WTC11 (cell line): ENCODE results near the gene PPIL3. TPM values are rescaled to one million over a fixed set of nuclear protein-coding genes. Genes with fewer than 3 reads are reported as not detected.
A peak's percentile ranks its signal among the peaks of the same experiment; 100 is the strongest.

Experiments
- ATAC-seq: fragments of 200-7000 bp; cut with Tn5 transposase; 2 replicates; pipeline ENCODE4 v1.10.0; 2021; ENCODE audit warnings: mild to moderate bottlenecking, moderate library complexity
- CTCF ChIA-PET: fragments of 300-600 bp; sonication (Branson Sonifier 250); formaldehyde crosslinking; loops from one replicate; lab custom pipeline; 2021; ENCODE audit warnings: antibody characterized with exemption; lab: Charles Lee
- POLR2A ChIA-PET: fragments of 350-600 bp; sonication (Branson Sonifier 250); formaldehyde crosslinking; loops from one replicate; lab custom pipeline; 2021; ENCODE audit warnings: antibody characterized with exemption; lab: Charles Lee
- DNase-seq: peaks from one replicate; pipeline ENCODE4 v3.0.0; 2021; ENCODE audit warnings: low spot score
- H3K27ac Mint-ChIP-seq: 2 replicates; pipeline ENCODE4 v1.8.0; 2021; ENCODE audit warnings: mixed read lengths
- H3K27me3 Mint-ChIP-seq: 2 replicates; pipeline ENCODE4 v1.8.0; 2021; ENCODE audit warnings: low read depth, mild to moderate bottlenecking, moderate library complexity, mixed read lengths
- H3K36me3 Mint-ChIP-seq: 2 replicates; pipeline ENCODE4 v1.8.0; 2021; ENCODE audit warnings: mixed read lengths
- H3K4me1 Mint-ChIP-seq: 2 replicates; pipeline ENCODE4 v1.8.0; 2022; ENCODE audit warnings: mixed read lengths
- H3K4me3 Mint-ChIP-seq: 2 replicates; pipeline ENCODE4 v1.8.0; 2021; ENCODE audit warnings: mild to moderate bottlenecking, moderate library complexity, mixed read lengths
- H3K9me3 Mint-ChIP-seq: 2 replicates; pipeline ENCODE4 v1.8.0; 2021; ENCODE audit warnings: mixed read lengths
- AFF4 ChIP-seq: sonication (generic); formaldehyde crosslinking; IDR thresholded peaks from 2 replicates; pipeline ENCODE4 v1.8.1; 2023; ENCODE audit warnings: mild to moderate bottlenecking, missing genetic modification reagents, borderline replicate concordance
- ARID4B ChIP-seq: sonication (generic); formaldehyde crosslinking; IDR thresholded peaks from 2 replicates; pipeline ENCODE4 v1.8.0; 2023; ENCODE audit warnings: missing genetic modification reagents, mild to moderate bottlenecking, borderline replicate concordance
- ELF4 ChIP-seq: sonication (generic); formaldehyde crosslinking; IDR thresholded peaks from 2 replicates; pipeline ENCODE4 v1.8.1; 2022; ENCODE audit warnings: low read depth, mild to moderate bottlenecking, moderate library complexity, missing genetic modification reagents
- ESRRA ChIP-seq: sonication (generic); formaldehyde crosslinking; IDR thresholded peaks from 2 replicates; pipeline ENCODE4 v1.8.1; 2022; ENCODE audit warnings: mild to moderate bottlenecking, missing genetic modification reagents, borderline replicate concordance
- FOXP1 ChIP-seq: sonication (generic); formaldehyde crosslinking; IDR thresholded peaks from 2 replicates; pipeline ENCODE4 v1.8.0; 2022; ENCODE audit warnings: missing genetic modification reagents, mild to moderate bottlenecking, moderate library complexity, borderline replicate concordance
- JAZF1 ChIP-seq: fragments of 250-450 bp; sonication (Bioruptor Pico); IDR thresholded peaks from 2 replicates; pipeline ENCODE4 v1.9.0; 2021; ENCODE audit warnings: moderate library complexity, mild to moderate bottlenecking, inconsistent platforms
- NR3C1 ChIP-seq: sonication (generic); formaldehyde crosslinking; conservative IDR thresholded peaks from 2 replicates; pipeline ENCODE4 v1.8.1; 2023; ENCODE audit warnings: low read depth, mild to moderate bottlenecking, missing genetic modification reagents
- PRRX2 ChIP-seq: fragments of 250-450 bp; sonication (Bioruptor Pico); IDR thresholded peaks from 2 replicates; pipeline ENCODE4 v1.8.0; 2021; ENCODE audit warnings: mild to moderate bottlenecking
- TEAD1 ChIP-seq: sonication (generic); formaldehyde crosslinking; IDR thresholded peaks from 2 replicates; pipeline ENCODE4 v1.8.0; 2022; ENCODE audit warnings: mild to moderate bottlenecking, missing genetic modification reagents
- ZBTB43 ChIP-seq: sonication (generic); formaldehyde crosslinking; IDR thresholded peaks from 2 replicates; pipeline ENCODE4 v1.8.1; 2023; ENCODE audit warnings: mild to moderate bottlenecking, missing genetic modification reagents
- ZNF416 ChIP-seq: fragments of 250-450 bp; sonication (Bioruptor Pico); IDR thresholded peaks from 2 replicates; pipeline ENCODE4 v1.9.0; 2021; ENCODE audit warnings: mild to moderate bottlenecking, inconsistent platforms
- ZNF512 ChIP-seq: sonication (generic); formaldehyde crosslinking; IDR thresholded peaks from 2 replicates; pipeline ENCODE4 v1.8.1; 2022; ENCODE audit warnings: missing genetic modification reagents, borderline replicate concordance
- total RNA-seq: library from RNA; stranded (reverse); gene quantifications from 3 replicates; pipeline ENCODE4 v1.2.3, GENCODE V29; 2021
- TF ChIP-seq, protein P1 (sequence below): fragments of 200-600 bp; IDR thresholded peaks from 2 replicates; pipeline ENCODE4 v1.8.0; 2022; ENCODE audit warnings: antibody characterized with exemption

PPIL3 gene
- total RNA-seq, 1 experiment from 2014 or later: 39.3 TPM

DNA sequence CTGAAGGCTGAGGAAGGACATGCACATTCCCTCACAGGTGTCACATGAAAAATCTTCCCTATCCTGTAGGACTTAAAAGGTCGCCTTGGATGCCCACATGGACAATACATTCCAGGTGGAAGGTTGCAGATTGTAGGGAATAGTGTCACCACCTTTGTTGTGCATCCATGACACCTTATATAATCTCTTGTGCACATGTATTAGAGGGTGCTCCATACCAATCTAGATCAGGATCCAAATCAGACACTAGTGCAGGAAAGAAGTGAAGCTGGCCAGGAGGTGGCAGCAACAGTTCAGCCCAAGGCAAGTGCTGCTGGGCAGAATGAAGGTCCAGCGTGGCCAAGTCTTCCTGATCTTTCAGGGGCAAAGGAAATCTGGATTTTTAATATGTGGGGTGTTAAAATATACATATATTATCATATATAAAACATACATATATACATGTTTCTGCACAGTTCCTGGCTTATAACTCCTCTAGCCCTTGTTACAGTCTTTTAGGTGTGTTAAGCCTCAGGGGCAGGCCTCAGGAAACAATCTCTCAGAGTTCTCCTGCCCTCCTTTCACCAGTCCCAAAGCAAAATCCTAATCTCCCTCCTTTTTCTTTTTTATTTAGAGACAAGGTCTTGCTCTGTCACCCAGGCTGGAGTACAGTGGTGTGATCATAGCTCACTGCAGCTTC, 16.9 kb upstream of the PPIL3 start:
- CTCF ChIA-PET: interaction anchor here (0.6 to 3.4 kb wide), 15 partner anchors 8 to 1166 kb away, joined by 3 to 19 read pairs (median 4); partner anchors contain the start of genes CASP10, NIF3L1, ORC2 and PPIL3
- no peak overlapping the region for H3K27ac Mint-ChIP-seq
- H3K4me3 Mint-ChIP-seq: no peak overlapping the region
- DNase-seq: peak; percentile 72
- TF ChIP-seq ELF4 (no peak), FOXP1 (CRISPR knock-in tag) (no peak), ESRRA (CRISPR knock-in tag) (no peak), NR3C1 (CRISPR knock-in tag) (no peak), TEAD1 (CRISPR knock-in tag) (no peak), ARID4B (CRISPR knock-in tag) (no peak), ZNF416 (CRISPR knock-in tag) (no peak)
- peaks cover 37% of the 10 kb centered on the region for H3K36me3 Mint-ChIP-seq
- no peaks in the 10 kb centered on the region for H3K27me3 Mint-ChIP-seq
- no peaks in the 10 kb centered on the region for H3K4me1 Mint-ChIP-seq
- POLR2A ChIA-PET: interaction anchor here (0.6 to 0.7 kb wide), 3 partner anchors 28 to 740 kb away, joined by 3 to 12 read pairs (median 3); no protein-coding TSS in a partner anchor
- ATAC-seq: peak; percentile 69
- no peaks in the 10 kb centered on the region for H3K9me3 Mint-ChIP-seq

DNA sequence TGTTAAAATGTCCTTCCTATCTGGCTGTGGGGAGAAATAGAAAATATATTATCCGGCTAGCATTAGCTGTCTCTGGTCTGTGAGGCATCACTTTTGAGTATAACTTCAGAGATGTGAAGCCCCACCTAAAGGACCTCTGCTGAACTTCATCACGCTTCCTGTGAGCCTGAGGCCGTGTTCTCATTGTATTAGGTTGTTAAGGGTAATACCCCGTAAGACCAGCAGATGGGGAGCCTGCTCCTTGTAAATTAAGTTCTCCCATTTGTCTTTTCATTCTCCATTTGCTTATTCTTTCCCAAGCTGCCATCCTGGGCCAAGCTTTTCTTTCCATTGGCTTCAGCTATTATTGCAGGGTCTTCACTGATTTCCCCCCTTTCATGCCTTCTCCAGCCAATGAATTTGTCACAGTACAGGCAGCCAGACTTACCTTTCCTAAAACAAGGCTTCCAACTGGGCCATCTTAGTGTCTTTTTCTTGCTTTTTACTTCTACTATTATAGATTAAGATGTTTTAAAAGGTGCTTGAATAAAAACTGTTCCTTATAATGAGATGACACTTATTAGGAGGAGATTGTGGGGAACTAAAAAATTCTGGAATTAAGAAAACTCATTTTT, 12.7 kb upstream of the PPIL3 start:
- Mint-ChIP-seq H3K9me3 (no peaks in the 10 kb centered on the region), H3K27ac (peak overlapping the region; percentile 64; the same call in 1 of the 2 replicates), H3K36me3 (peaks cover 60% of the 10 kb centered on the region), H3K27me3 (no peaks in the 10 kb centered on the region), H3K4me1 (no peaks in the 10 kb centered on the region), H3K4me3 (no peak overlapping the region)
- ChIA-PET POLR2A (interaction anchor here (0.9 kb wide), 1 partner anchor 12 kb away, joined by 5 read pairs; the partner anchor contains the start of genes NIF3L1 and PPIL3), CTCF (interaction anchor here (0.6 to 1.5 kb wide), 19 partner anchors 9 to 332 kb away, joined by 3 to 13 read pairs (median 4); partner anchors contain the start of genes CLK1, NIF3L1 and PPIL3)
- TF ChIP-seq, protein P1, sequence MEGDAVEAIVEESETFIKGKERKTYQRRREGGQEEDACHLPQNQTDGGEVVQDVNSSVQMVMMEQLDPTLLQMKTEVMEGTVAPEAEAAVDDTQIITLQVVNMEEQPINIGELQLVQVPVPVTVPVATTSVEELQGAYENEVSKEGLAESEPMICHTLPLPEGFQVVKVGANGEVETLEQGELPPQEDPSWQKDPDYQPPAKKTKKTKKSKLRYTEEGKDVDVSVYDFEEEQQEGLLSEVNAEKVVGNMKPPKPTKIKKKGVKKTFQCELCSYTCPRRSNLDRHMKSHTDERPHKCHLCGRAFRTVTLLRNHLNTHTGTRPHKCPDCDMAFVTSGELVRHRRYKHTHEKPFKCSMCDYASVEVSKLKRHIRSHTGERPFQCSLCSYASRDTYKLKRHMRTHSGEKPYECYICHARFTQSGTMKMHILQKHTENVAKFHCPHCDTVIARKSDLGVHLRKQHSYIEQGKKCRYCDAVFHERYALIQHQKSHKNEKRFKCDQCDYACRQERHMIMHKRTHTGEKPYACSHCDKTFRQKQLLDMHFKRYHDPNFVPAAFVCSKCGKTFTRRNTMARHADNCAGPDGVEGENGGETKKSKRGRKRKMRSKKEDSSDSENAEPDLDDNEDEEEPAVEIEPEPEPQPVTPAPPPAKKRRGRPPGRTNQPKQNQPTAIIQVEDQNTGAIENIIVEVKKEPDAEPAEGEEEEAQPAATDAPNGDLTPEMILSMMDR: peak; percentile 64
- no peak for TF ChIP-seq ZNF512 (CRISPR knock-in tag)
- peak; percentile 61 for DNase-seq
- ATAC-seq: peak; percentile 98

GRCh38 chr2:200899482-200899881, 10.6 kb upstream of the PPIL3 start:
- H3K36me3 Mint-ChIP-seq: peaks cover 70% of the 10 kb centered on the region
- TF ChIP-seq JAZF1: no peak
- TF ChIP-seq PRRX2 (CRISPR knock-in tag): no peak
- no peak for TF ChIP-seq ZBTB43 (CRISPR knock-in tag)
- TF ChIP-seq AFF4 (CRISPR knock-in tag): no peak

More at GRCh38 chr2:200899482-200899881, 10.6 kb upstream of the PPIL3 start:
- ChIA-PET POLR2A (no interaction called here), CTCF (interaction anchor here (1.1 kb wide), 1 partner anchor 278 kb away, joined by 3 read pairs; no protein-coding TSS in a partner anchor)
- H3K27me3 Mint-ChIP-seq: no peaks in the 10 kb centered on the region
- H3K9me3 Mint-ChIP-seq: no peaks in the 10 kb centered on the region
- H3K27ac Mint-ChIP-seq: no peak overlapping the region
- H3K4me1 Mint-ChIP-seq: no peaks in the 10 kb centered on the region
- ATAC-seq (no peak), DNase-seq (no peak)
- H3K4me3 Mint-ChIP-seq: no peak overlapping the region
